B cell (primary cell): ENCODE results near the gene PNCK. TPM values are rescaled to one million over a fixed set of nuclear protein-coding genes. Genes with fewer than 3 reads are reported as not detected.

Source experiments
- ATAC-seq: fragments of 200-7000 bp; cut with Tn5 transposase; one replicate; pipeline ENCODE4 v1.10.0; 2021; ENCODE audit warnings: low read depth, mild to moderate bottlenecking, moderate number of reproducible peaks, moderate library complexity
- CTCF ChIA-PET: fragments of 350-600 bp; sonication (Branson Sonifier 250); formaldehyde crosslinking; loops from one replicate; lab custom pipeline; 2021; ENCODE audit warnings: antibody characterized with exemption, inconsistent platforms; lab: Charles Lee
- POLR2A ChIA-PET: fragments of 350-600 bp; sonication (Branson Sonifier 250); formaldehyde crosslinking; loops from one replicate; lab custom pipeline; 2021; ENCODE audit warnings: antibody characterized with exemption; lab: Charles Lee
- DNase-seq: peaks from one replicate; pipeline ENCODE4 v3.0.0; 2013
- H2AFZ ChIP-seq: 2 replicates; pipeline ENCODE4 v1.6.1; 2012; ENCODE audit warnings: mild to moderate bottlenecking, low read depth, low read length; ENCODE audit not compliant: insufficient read depth, poor library complexity, severe bottlenecking
- H3K27ac ChIP-seq, 2 donors: 1 replicate in 1 of 2; 2 replicates in 1 of 2; pipeline ENCODE4 v1.5.1; 2012 to 2013; ENCODE audit warnings: low read length in 2 of 2, mild to moderate bottlenecking in 2 of 2, moderate library complexity in 1 of 2
- H3K27me3 ChIP-seq, 4 experiments: fragments of 200-600 bp in 1 of 4; sonication (generic) in 1 of 4; replicated peaks in 1 of 4; 1 replicate in 2 of 4; 2 replicates in 2 of 4; pipeline versions ENCODE4 v1.6.1 to v1.7.0; 2013 to 2016; ENCODE audit warnings: low read length in 3 of 4, mild to moderate bottlenecking in 2 of 4, mixed read lengths in 1 of 4, moderate library complexity in 1 of 4; ENCODE audit not compliant: insufficient read depth in 4 of 4, control insufficient read depth in 3 of 4; ENCODE audit errors: control extremely low read depth in 1 of 4
- H3K36me3 ChIP-seq, 2 experiments: replicated peaks in 1 of 2; 1 replicate in 1 of 2; 2 replicates in 1 of 2; pipeline versions ENCODE4 v1.6.1 to v1.7.1; 2013; ENCODE audit warnings: low read length in 1 of 2; ENCODE audit not compliant: insufficient read depth in 2 of 2, control insufficient read depth in 1 of 2; ENCODE audit errors: control extremely low read depth in 1 of 2, extremely low read depth in 1 of 2
- H3K4me1 ChIP-seq, 2 donors: fragments of 200-600 bp in 1 of 2; sonication (generic) in 1 of 2; 1 replicate in 1 of 2; 2 replicates in 1 of 2; pipeline versions ENCODE4 v1.5.1 to v1.6.1; 2013 to 2017; ENCODE audit warnings: low read length in 2 of 2; ENCODE audit not compliant: control insufficient read depth in 2 of 2, insufficient read depth in 2 of 2
- H3K4me2 ChIP-seq: replicated peaks from 2 replicates; pipeline ENCODE3; 2012; ENCODE audit warnings: mild to moderate bottlenecking, low read depth, low read length; ENCODE audit not compliant: poor library complexity, severe bottlenecking
- H3K4me3 ChIP-seq, 5 experiments: fragments of 200-600 bp in 1 of 5; sonication (generic) in 1 of 5; 1 replicate in 3 of 5; 2 replicates in 2 of 5; pipeline versions ENCODE4 v1.5.1 to v1.7.0; 2011 to 2016; ENCODE audit warnings: low read length in 4 of 5, mild to moderate bottlenecking in 4 of 5, low read depth in 2 of 5, control low read depth in 1 of 5, moderate library complexity in 1 of 5; ENCODE audit not compliant: insufficient read depth in 1 of 5; ENCODE audit errors: control extremely low read depth in 1 of 5, extremely low read depth in 1 of 5
- H3K79me2 ChIP-seq: fragments of 200-600 bp; sonication (generic); one replicate; pipeline ENCODE4 v1.6.0; 2016; ENCODE audit warnings: low read length; ENCODE audit not compliant: control insufficient read depth, insufficient read depth
- H3K9ac ChIP-seq: fragments of 200-600 bp; sonication (generic); 2 replicates; pipeline ENCODE4 v1.6.1; 2017; ENCODE audit warnings: mild to moderate bottlenecking, low read length, moderate library complexity
- H3K9me3 ChIP-seq, 3 donors: one replicate each; pipeline versions ENCODE4 v1.6.1 to v1.7.1; 2013; ENCODE audit warnings: low read length in 2 of 3; ENCODE audit not compliant: control insufficient read depth in 2 of 3, insufficient read depth in 1 of 3; ENCODE audit errors: control extremely low read depth in 1 of 3
- H4K20me1 ChIP-seq: 2 replicates; pipeline ENCODE4 v1.6.0; 2012; ENCODE audit warnings: mild to moderate bottlenecking, low read length; ENCODE audit not compliant: insufficient read depth, control insufficient read depth, poor library complexity, severe bottlenecking
- H3K27ac Mint-ChIP-seq: one replicate; pipeline ENCODE4 v1.8.0; 2021; ENCODE audit warnings: mixed read lengths
- H3K27me3 Mint-ChIP-seq: one replicate; pipeline ENCODE4 v1.8.0; 2021; ENCODE audit warnings: mixed read lengths
- H3K4me1 Mint-ChIP-seq: one replicate; pipeline ENCODE4 v1.8.0; 2021; ENCODE audit warnings: mixed read lengths
- H3K4me3 Mint-ChIP-seq: one replicate; pipeline ENCODE4 v1.8.0; 2021; ENCODE audit warnings: mixed read lengths
- H3K9me3 Mint-ChIP-seq: one replicate; pipeline ENCODE4 v1.8.0; 2022; ENCODE audit warnings: mixed read lengths; ENCODE audit not compliant: insufficient read depth
- CTCF ChIP-seq: fragments of 200-600 bp; IDR thresholded peaks from one replicate; pipeline ENCODE4 v1.8.0; 2022; ENCODE audit warnings: antibody characterized with exemption, mild to moderate bottlenecking
- EZH2 ChIP-seq: IDR thresholded peaks from 2 replicates; pipeline ENCODE4 v1.6.1; 2012; ENCODE audit warnings: borderline replicate concordance, low read depth, mild to moderate bottlenecking, moderate library complexity, low read length; ENCODE audit not compliant: insufficient read depth, poor library complexity, severe bottlenecking
- WGBS: methylation state at CpG from one replicate; pipeline ENCODE4 v1.1.5; 2013; ENCODE audit warnings: missing lambda C conversion rate; ENCODE audit not compliant: insufficient coverage; 5-methylcytosine and 5-hydroxymethylcytosine counted together
- intact Hi-C: fragments of 100-400 bp; cut with micrococcal nuclease; formaldehyde crosslinking; loops from one replicate; pipeline ENCODE4 v1.10.0; 2022
- polyA plus RNA-seq: library from polyadenylated mRNA; depleted of rRNA; stranded (reverse); fragments of >200 nt; gene quantifications from 2 replicates; pipeline ENCODE4 v1.2.3, GENCODE V29; 2012
- total RNA-seq, 2 donors: library from RNA; stranded (reverse); fragments of 120-200 nt in 1 of 2; gene quantifications; 1 replicate in 1 of 2; 2 replicates in 1 of 2; pipeline versions ENCODE4 v1.2.3 to v1.2.4, GENCODE V29; 2013 to 2022

Gene PNCK
- total and polyA plus RNA-seq, 2 donors (not counting 1 experiment from before 2014, with no cell fraction given) = 0.99 TPM; not detected in 1

GRCh38 chrX:153650959-153651358, 22.7 kb downstream of the PNCK start:
- Histone ChIP-seq H2AFZ (no peak overlapping the region), H3K4me1 (peaks cover 4 to 10% of the 10 kb centered on the region in 2 donors), H3K4me3 (no peak overlapping the region), H3K9me3 (no peaks in the 10 kb centered on the region), H3K27ac (no peak overlapping the region), H3K36me3 (no peaks in the 10 kb centered on the region), H4K20me1 (no peaks in the 10 kb centered on the region), H3K27me3 (peaks cover 0 to 25% (median 7%) of the 10 kb centered on the region in 4 experiments), H3K79me2 (no peaks in the 10 kb centered on the region), H3K9ac (no peak overlapping the region), H3K4me2 (no peak overlapping the region)
- Mint-ChIP-seq H3K9me3 (no peaks in the 10 kb centered on the region), H3K27me3 (peaks cover 3% of the 10 kb centered on the region), H3K4me1 (peaks cover 3% of the 10 kb centered on the region), H3K27ac (no peak overlapping the region), H3K4me3 (no peak overlapping the region)
- ATAC-seq (no peak), DNase-seq (no peak)
- CTCF ChIA-PET = interaction anchor here (2.3 to 6.3 kb wide), 3 partner anchors 17 to 111 kb away, joined by 7 to 25 read pairs (median 9); no protein-coding TSS in a partner anchor
- POLR2A ChIA-PET = no interaction called here
- WGBS = 100% methylated on average over 4 of the region's 13 CpGs
- intact Hi-C loops = no loop called here
- TF ChIP-seq EZH2 (no peak), CTCF (no peak)

GRCh38 chrX:153649915-153650782, 23.5 kb downstream of the PNCK start:
- no peak overlapping the region for H3K27ac Mint-ChIP-seq
- H4K20me1 ChIP-seq = no peaks in the 10 kb centered on the region
- H3K4me3 Mint-ChIP-seq = no peak overlapping the region
- H3K27me3 Mint-ChIP-seq = peaks cover 7% of the 10 kb centered on the region
- no peaks in the 10 kb centered on the region for H3K9me3 ChIP-seq
- CTCF ChIA-PET = interaction anchor here (0.8 to 6.3 kb wide), 6 partner anchors 12 to 110 kb away, joined by 3 to 25 read pairs (median 8); no protein-coding TSS in a partner anchor
- peaks cover 0 to 33% (median 7%) of the 10 kb centered on the region in 4 experiments for H3K27me3 ChIP-seq
- no peak overlapping the region for H3K4me3 ChIP-seq
- H3K36me3 ChIP-seq = no peaks in the 10 kb centered on the region
- 61% methylated on average over 10 of the region's 41 CpGs for WGBS
- peaks cover 3% of the 10 kb centered on the region for H3K4me1 Mint-ChIP-seq
- intact Hi-C loops = loop anchor here (1.0 to 5.0 kb wide), 3 partner anchors 38 to 111 kb away; no protein-coding TSS in a partner anchor
- ATAC-seq (no peak), DNase-seq (no peak)
- no peak overlapping the region for H2AFZ ChIP-seq
- H3K79me2 ChIP-seq = no peaks in the 10 kb centered on the region
- H3K4me2 ChIP-seq = no peak overlapping the region
- TF ChIP-seq EZH2 (no peak), CTCF (no peak)
- peaks cover 4 to 10% of the 10 kb centered on the region in 2 donors for H3K4me1 ChIP-seq
- H3K9ac ChIP-seq = no peak overlapping the region
- POLR2A ChIA-PET = interaction anchor here (0.6 kb wide), 3 partner anchors 9 to 687 kb away, joined by 4 to 8 read pairs (median 4); no protein-coding TSS in a partner anchor
- H3K27ac ChIP-seq = no peak overlapping the region
- no peaks in the 10 kb centered on the region for H3K9me3 Mint-ChIP-seq
